MM.1S (cell line): ENCODE data around the gene POFUT1.

Experiments
- CTCF ChIP-seq: fragments of 300-600 bp; sonication (generic); IDR thresholded peaks from 2 replicates; pipeline ENCODE4 v1.5.1; 2016; ENCODE audit warnings: antibody characterized with exemption, low read length, mixed read lengths
- EZH2 ChIP-seq: fragments of 300-600 bp; sonication (generic); optimal IDR thresholded peaks from 2 replicates; pipeline ENCODE3; 2017; ENCODE audit warnings: low read depth, mild to moderate bottlenecking, antibody characterized with exemption, low read length, mixed read lengths
- EZH2phosphoT487 ChIP-seq: fragments of 300-600 bp; sonication (generic); IDR thresholded peaks from 2 replicates; pipeline ENCODE4 v1.6.1; 2018; ENCODE audit warnings: antibody characterized with exemption, low read length

- TF ChIP-seq CTCF (no peak), EZH2phosphoT487 (no peak), EZH2 (no peak)
Measured at GRCh38 chr20:32190616-32191415, 16.9 kb upstream of the POFUT1 start.
